ENCODE measurements around the gene ZDHHC1.

The ZDHHC1 gene

DNA sequence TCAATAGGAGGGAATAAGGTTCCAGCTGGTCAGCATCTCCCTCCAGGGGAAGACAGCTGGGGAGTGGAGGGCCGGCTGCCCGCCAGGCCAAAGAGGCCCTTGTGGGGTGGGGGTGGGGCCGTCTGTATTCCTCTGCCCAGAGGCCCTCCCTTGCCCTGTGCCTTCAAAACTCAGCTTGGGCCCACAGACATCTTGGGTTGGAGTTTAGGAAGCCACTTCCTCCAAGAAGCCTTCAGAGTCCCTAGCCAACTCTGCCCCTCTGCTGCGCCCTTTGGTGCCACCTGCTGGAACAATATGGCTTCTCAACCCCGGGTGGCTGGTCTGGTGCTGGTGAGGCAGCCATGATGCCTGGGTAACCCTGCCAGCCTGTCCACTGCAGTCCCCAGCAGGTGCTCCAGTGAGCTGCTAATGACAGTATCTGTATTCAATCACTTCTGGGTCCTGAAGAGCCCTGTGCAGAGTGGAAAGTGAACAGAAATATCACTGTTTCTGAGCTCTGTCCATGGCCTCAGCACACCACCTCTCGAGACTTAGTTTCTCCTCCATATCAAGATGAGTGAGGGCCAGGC lies 31.3 kb upstream of the ZDHHC1 start:
- DNase-seq (ENCODE audit: low spot score): peak; percentile 49

DNA sequence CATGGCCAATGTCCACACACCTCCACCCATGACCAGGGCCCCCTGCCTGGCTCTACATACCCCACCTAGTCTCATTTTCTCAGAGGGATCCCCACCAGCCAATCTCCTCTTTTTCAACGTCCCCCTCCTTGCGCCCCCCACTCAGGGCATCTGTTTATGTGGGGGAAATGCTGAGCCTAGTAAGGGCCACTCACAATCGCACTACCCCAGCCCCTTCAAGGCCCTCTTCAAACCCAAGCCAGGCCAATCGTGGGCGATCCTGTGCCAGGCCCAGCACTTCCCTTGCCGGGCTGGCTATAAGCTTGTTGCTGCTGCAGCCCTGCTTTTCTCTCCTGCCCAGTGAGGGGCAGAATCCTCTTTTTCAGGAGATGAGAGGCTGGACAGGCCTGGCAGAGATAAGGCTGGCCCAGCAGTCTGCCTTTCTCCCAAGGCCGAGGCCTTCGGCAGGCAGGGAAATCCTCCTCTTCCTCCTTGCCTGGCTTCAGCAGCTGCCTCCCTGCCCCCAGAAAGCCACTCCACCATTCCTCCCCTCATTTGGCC lies 30.8 kb upstream of the ZDHHC1 start:
- DNase-seq (ENCODE audit: low spot score): no peak

DNA sequence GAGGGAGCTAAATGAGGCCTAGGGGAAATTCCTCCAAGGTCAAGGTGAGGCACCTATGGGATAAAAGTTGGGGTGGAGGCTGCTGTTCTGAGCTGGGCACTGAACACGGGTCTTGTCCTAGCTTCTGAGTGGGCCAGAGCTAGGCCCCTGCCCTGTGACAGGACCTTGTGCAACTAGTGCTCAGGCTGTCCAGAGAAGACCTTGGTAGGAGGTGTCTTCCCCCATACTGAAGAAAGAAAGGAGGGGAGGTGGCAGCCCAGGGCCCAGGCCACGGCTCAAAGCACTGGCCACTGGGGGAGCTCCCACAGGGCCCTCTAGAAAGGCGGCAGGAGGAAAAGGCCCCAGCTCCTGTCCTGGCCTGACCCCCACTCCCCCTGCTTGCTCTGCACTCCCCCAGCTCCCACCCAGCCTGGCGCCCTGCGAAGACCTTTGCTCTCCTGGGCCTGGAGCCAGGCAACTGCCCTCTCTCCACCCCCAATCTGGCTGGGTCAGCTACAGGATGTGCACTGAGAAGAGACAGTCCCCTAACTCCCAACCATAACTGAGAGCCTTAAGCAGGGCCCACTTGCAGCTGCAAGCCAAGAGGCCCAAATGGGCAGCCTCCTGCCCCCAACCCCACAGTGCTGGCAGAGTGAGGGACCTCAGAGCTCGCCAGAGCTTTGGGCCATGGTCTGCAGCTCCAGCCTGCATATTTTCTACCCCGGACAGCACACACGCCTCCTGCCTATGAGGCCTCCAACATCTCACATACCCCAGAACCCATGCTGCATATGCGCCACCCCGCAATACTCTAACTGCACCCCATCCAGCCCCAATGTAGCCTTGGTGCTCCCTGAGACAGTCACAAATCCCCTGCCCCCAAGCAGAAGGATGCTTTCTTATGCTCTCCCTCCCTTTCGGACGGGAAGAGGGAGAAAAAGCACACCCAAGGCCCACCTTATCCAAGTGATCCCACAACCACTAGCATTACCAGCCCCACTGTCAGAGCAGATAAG lies 29.9 kb upstream of the ZDHHC1 start:
- no peak for DNase-seq (ENCODE audit: low spot score)

DNA sequence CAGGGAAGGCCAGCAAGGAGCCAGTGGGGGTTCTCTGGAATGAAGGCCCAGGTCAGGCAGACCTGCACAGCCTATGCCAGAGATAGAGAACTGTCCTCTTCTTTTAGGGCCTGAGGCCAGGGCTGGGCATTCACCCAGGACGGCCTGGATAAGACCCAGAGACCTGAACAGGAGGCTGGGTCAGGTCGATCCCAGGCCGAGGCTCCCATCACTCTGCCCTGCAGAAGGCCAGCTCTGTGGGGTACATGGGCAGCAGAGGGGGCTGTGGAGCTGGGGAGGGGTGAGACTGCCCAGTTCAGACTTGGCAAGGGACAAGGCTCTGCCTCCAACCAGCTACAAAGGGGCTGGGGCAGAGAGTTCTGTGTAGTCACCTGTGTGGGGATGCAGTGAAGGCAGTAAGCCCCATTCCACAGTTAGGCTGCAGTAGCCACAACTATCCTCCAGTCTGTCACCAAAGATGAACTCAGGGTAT lies 29.2 kb upstream of the ZDHHC1 start:
- DNase-seq (ENCODE audit: low spot score): no peak

DNA sequence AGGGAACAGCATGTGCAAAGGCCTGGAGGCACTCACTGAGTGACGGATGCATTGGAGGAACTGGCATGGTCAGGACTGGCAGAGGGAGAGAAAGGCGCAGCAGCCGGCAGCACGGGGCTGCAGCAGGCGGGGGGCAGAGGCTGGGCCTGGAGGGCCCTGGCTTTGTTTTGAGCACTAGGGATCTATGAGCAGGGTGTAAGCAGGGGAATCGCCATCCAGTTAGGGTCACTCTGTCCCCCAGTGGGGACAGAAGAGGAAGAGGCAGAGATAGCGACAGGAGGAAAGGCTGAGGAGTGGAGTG lies 28.8 kb upstream of the ZDHHC1 start:
- DNase-seq (ENCODE audit: low spot score): no peak

DNA sequence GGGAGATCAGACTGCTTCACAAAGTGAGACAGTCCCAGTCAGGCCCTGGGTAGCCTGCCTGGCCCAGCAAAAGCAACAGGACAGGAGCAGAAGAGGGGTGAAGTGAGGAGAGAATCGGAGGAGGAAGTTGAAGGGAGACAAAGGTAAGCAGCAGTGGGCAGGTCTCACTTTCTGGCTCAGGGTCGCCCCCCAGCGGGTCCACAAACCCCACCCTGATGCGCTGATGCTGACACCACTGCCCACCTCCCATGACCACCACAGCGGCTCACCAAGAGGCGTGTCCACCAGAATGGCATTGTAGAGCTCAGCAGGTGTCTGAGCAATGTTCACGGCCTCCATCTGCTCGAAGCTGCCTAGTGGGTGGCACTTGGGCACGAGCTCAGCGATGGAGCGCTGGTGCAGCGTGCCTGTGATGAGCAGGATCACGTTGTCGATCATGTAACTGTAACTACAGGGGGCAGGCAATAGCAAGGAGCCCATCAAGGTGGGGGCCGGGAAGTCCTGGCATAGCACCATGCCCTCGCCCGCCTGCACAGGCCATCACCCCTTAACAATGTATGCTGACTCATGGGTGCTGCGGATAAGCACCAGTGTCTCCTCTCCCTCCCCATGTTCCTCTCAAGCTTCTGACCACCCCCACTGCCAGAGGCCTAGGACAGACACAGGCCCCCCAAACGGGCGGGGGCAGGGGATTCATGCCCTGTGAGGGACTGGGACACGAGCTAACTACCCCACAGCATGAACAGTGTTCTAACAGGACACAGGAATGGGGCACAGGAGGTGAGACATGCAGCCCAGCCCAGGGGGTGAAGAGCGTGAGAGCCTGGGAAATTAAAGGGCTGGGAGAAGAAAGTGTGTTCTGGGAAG lies 28.2 kb upstream of the ZDHHC1 start:
- DNase-seq (ENCODE audit: low spot score): no peak

DNA sequence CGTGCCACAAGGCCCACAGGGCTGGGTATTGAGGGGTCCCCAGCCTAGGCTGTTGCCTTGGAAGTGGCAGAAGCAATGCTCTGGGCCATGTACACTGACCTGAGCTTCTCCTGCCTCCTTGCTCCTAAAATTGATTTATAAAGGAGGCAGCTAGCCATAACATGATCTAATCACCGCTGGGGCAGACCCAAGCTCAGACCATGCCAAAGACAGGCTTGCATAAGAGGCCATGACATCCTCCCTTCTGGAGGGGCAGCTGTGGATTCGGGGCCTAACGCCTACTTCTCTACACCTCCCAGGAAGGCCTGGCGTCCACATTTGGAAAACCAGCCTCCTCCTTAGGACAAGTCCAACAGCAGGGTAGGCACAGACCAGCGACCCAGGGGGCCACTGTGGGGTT lies 27.0 kb upstream of the ZDHHC1 start:
- peak; percentile 86 for DNase-seq (ENCODE audit: low spot score)

DNA sequence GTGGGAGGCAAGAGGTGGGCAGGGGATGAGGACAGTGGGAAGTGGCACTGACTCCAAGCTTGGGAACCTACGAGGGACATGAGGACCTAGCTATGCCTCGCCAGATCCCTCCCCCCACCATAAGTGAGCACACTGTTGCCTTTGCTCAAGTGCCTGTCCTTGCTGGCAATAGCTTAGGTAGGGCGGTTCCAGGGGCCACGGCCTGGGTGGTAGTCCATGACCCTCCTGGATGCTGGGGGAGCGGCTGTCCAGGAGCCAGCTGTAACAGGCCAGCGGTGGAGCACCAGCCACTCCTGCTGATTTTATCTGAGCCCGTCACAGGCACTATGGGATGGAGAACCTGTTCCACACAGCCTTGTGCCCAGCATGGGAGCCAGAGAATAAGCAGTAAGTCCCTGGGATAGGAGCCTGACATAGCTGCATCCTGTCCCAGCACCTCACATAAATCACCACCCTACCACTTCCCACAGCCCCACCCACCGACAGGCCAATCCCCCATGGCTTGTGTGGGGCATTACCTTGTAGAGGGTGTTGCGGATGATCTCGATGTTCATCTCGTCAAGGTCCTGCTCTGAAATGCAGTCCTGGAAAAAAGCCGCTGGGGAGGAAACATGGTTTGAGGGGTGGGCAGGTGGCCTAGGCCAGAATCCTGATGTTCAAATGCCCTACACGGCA lies 26.4 kb upstream of the ZDHHC1 start:
- DNase-seq (ENCODE audit: low spot score): no peak

DNA sequence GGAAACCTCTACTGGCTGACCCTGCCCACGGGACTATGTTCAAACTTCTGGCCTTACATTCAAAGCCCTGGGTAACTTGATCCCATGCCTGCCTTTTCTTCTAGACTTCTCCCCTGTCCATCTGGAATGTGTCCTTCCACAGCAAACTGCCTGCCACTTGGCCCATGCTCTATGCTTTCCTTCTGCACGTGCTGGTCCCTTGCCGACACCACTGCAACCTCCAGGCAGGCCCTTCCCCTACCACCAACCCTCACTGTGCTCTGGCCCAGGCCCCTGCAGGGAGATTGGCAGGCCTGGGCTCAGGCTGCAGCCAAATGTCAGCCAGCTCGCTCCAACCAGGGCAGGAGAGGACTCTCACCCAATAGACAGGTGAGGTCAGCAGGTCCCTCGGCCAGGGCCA lies 25.6 kb upstream of the ZDHHC1 start:
- no peak for DNase-seq (ENCODE audit: low spot score)

DNA sequence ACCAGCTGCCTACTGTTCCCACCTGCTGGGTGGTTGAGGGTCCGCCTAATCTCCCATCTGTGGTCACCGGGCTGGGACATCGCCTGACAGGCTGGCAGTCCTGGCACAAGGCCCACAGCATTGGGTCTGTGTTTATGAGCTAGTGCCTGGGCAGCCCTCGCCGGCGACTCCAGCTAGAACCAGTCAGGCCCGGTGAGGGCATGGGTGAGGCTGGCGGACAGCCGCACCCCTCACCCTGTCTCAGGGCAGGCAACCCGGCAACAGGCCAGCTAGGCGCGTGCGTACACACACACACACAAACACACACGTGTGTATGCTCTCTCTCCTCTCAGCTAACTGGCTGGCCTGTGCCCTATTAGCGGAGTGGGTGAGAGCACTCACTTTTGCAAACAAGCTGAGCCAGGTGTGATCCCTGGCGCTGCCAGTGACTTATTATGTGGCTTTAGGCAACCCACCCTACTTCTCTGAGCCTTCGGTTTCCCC lies 25.0 kb upstream of the ZDHHC1 start:
- DNase-seq (ENCODE audit: low spot score): no peak

DNA sequence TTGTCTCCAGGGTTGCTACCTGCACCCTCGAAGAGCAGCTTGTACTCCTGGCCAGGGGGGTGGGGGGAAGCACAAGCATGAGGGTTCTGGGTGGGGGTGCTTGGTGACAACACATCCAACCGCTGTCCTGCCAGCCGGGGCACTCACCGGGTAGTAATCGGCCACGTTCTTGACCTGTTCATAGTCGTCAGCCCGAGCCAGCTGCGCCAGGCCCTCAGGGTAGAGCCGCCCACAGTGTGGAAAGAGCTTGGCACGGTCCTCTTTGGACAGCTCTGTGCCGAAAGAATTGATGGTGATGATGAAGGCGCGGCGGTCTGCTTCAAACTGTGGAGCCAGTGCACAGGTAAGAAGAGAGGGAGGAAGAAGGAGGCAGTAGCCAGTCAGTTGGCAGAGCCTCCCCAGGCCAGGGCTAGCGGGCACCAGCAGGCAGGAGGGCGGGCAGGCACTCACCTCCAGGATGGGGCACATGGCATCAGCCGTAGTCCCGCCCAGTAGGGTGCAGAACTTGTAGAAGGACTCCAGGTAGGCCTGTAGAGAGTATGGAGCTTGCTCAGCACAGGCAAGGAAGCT lies 22.6 kb upstream of the ZDHHC1 start:
- DNase-seq (ENCODE audit: low spot score): no peak

DNA sequence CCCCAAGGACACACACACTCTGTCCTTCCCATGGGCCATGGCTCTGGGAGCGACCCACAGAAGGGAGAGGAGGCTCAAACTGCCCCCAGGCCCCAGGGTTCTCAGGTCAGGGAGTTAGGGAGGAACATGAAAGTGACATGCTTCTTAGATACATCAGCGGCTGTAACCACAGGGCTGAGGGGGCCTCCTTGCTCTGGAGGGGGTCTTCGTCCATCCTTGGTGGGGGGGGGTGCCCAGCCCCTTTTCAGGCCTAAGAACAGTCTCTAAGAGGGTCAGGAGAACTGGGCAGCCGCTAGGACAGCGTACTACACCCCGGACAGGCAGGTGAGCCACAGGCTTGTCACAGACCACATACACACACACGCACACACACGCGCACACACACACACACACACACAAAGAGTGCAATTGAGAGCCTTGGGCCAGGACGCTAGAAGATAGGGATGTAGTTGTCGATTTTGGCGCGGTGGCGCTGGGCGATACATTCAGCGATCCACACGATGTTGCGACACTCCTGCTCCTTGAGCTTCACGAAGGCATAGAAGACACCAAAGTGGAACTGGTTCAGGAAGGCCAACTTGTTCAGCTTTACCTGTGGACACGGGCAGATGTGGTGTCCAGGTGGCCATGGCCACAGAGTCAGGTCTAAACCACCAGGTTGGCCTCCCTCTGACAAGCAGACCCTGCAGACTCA lies 22.0 kb upstream of the ZDHHC1 start:
- DNase-seq (ENCODE audit: low spot score): no peak

DNA sequence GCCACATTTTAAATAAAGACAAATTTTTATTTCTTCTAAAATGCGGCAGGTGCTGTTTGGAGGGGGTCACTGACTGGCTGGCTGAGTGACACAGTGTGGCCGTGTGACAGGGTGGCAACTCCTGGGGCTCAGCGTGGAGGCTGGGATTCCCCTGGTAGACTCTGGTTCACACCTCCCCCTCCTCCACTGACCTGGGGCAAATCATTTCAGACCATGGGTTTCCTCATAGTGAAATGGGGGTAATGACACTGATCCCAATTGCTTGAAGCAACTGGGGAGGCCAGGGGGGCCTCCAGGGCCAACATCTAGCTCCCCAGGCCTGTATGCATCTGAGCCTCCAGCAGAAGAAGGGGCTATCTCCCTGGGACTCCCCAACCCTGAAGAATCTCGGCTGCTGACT lies 21.2 kb upstream of the ZDHHC1 start:
- no peak for DNase-seq (ENCODE audit: low spot score)

DNA sequence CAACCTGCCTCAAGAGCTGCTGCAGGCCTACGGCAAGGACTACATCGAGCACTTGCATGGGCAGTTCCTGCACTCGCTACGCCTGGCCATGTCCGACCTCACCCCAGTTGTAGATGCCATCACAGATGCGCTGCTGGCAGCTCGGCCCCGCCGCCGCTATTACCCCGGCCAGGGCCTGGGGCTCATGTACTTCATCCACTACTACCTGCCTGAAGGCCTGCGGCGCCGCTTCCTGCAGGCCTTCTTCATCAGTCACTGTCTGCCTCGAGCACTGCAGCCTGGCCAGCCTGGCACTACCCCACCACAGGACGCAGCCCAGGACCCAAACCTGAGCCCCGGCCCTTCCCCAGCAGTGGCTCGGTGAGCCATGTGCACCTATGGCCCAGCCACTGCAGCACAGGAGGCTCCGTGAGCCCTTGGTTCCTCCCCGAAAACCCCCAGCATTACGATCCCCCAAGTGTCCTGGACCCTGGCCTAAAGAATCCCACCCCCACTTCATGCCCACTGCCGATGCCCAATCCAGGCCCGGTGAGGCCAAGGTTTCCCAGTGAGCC lies 20.4 kb upstream of the ZDHHC1 start:
- no peak for DNase-seq (ENCODE audit: low spot score)

DNA sequence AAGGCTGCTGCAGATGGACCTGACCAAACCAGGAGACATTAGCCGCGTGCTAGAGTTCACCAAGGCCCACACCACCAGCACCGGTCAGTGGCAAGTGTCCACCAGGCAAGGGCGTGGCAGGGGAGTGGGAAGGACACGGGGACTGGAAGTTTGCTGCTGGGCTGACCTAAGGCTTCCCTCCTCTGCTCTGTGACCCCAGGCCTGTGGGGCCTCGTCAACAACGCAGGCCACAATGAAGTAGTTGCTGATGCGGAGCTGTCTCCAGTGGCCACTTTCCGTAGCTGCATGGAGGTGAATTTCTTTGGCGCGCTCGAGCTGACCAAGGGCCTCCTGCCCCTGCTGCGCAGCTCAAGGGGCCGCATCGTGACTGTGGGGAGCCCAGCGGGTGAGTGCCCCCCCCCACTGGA lies 19.5 kb upstream of the ZDHHC1 start:
- DNase-seq (ENCODE audit: low spot score): no peak

DNA sequence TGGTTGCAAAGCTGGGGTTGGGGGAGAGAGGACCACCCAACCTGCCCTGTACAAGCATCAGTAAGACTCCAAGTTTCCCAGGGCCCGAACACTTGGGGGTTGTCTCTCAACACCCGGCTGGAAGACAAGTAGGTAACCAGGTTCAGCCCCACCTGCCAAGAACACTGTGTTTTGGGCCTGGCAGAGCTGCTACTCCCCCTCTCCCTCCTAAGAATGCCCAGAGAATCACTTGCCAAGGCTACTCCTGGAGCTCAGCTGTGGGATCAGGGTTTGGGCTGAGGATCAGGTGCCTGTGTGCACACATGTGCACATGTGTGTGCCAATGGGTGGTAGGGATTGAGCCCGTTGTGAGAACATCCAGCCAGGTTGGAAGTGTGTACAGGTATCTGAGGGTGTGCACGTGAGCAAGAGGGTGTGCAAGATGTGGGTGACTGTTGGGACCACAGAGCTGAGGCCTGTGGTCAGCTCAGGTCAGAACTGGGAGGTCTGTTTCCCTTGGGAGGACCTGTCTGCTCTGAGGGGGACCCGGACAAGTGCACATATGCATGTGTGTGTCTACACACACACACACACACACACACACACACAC lies 16.9 kb upstream of the ZDHHC1 start:
- DNase-seq (ENCODE audit: low spot score): no peak

DNA sequence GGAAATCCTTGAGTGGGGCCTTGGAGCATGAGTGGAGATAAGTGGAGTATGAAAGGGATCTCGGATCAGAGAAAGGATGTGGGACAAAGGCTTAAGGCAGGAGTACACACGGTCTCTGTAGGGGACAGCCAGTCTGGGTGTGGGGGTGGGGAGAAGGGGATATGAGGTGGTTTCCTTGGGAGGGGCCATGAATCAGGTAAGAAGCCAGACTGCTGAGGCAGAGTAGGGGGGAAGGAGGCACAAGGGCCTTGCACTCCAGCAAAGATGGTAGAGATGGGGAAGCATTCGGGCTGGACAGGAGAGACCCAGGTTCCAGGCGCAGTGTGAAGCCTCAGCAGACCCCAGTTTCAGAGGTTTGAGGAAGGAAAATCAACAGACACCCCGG lies 16.2 kb upstream of the ZDHHC1 start:
- no peak for DNase-seq (ENCODE audit: low spot score)

DNA sequence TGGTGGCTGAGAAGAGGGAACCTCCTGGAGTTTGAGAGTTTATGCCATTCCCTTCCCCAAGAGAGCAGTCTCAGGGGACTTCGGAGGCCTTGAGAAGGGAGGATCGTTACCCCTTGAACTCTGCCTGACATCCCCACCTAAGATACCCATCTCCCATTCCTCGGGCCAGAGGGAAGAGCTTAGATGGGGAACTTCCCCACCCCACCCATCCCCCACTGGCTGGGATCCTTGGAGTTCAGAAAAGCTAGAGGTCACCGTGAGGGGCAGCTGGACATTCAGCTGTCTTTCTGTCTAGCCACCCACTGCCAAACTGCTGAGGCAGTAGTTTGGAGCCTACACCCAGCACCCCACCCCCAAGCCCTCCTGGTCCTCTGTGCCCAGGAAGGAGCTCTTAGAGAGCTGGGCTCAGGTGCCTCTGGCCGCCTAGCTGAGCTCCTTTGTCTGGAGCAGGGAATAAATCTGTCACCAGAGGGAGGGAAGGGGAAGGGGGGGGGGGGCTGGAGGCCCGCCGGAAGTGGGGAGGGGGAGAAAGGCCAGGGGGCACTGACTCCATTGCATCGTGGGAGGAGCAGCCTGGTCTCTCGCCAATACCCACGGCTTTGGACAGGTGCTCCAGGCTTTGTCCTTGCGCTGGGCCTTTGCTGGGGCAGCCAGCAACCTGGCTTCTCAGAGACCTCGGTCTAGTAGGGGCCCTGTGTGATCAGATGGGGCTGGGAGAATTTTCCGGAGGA lies 15.7 kb upstream of the ZDHHC1 start:
- DNase-seq (ENCODE audit: low spot score): no peak

Data from AG20443 (cell line).